ENCODE data around the gene SMARCA4. TPM values are rescaled to one million over a fixed set of nuclear protein-coding genes. Genes with fewer than 3 reads are reported as not detected.

SMARCA4 gene
- total RNA-seq, 1 experiment from 2014 or later = 261 TPM

GRCh38 chr19:10995926-10996600, 35.2 kb downstream of the SMARCA4 start:
- Histone ChIP-seq H3K56ac (ENCODE audit: insufficient read length, low read depth, low read length) (no peak overlapping the region), H3K23ac (ENCODE audit: insufficient read length, low read depth, low read length) (no peak overlapping the region), H3K79me2 (ENCODE audit: insufficient read depth, low read length) (no peaks in the 10 kb centered on the region), H2BK120ac (ENCODE audit: low read depth, low read length, poor library complexity, severe bottlenecking) (no peak overlapping the region), H3K4ac (ENCODE audit: low read depth, low read length) (no peak overlapping the region), H2AFZ (ENCODE audit: low read length) (no peak overlapping the region), H3K18ac (ENCODE audit: insufficient read length, low read depth, low read length) (no peak overlapping the region), H2BK20ac (ENCODE audit: low read depth, low read length, poor library complexity, severe bottlenecking) (no peak overlapping the region), H4K20me1 (ENCODE audit: control insufficient read depth, insufficient read depth, insufficient read length) (no peaks in the 10 kb centered on the region), H3K27ac (ENCODE audit: insufficient read length, low read depth, low read length) (no peak overlapping the region), H3K23me2 (ENCODE audit: insufficient read length, low read depth, low read length, poor library complexity, severe bottlenecking) (no peaks in the 10 kb centered on the region), H2AK5ac (ENCODE audit: insufficient read length, low read length) (no peak overlapping the region), H2BK15ac (ENCODE audit: low read depth, low read length) (no peak overlapping the region), H3K79me1 (ENCODE audit: insufficient read depth, low read depth, low read length, poor library complexity, severe bottlenecking) (no peaks in the 10 kb centered on the region), H3K4me1 (ENCODE audit: insufficient read depth, low read length) (no peaks in the 10 kb centered on the region), H3K9ac (ENCODE audit: extremely low read depth, insufficient read length, low read length) (no peak overlapping the region), H4K91ac (ENCODE audit: insufficient read length, low read depth, low read length) (no peak overlapping the region), H4K8ac (replicated peaks; ENCODE audit: insufficient read length, low read depth, low read length) (no peak overlapping the region), H3T11ph (ENCODE audit: low read length) (no peak overlapping the region), H2BK5ac (ENCODE audit: insufficient read length, low read length) (no peak overlapping the region), H3K14ac (ENCODE audit: insufficient read depth, low read length) (no peak overlapping the region), H3K4me2 (ENCODE audit: insufficient read depth, insufficient read length, low read length) (no peak overlapping the region), H3K9me3 (ENCODE audit: control insufficient read depth, low read depth, low read length) (no peaks in the 10 kb centered on the region), H3K27me3 (ENCODE audit: insufficient read depth, low read length) (no peaks in the 10 kb centered on the region), H2BK12ac (ENCODE audit: insufficient read length, low read depth, low read length) (no peak overlapping the region), H4K5ac (ENCODE audit: insufficient read length, low read depth, low read length) (no peak overlapping the region)
- Mint-ChIP-seq H3K27me3 (ENCODE audit: low read depth) (no peaks in the 10 kb centered on the region), H3K9me3 (no peaks in the 10 kb centered on the region), H3K4me1 (no peaks in the 10 kb centered on the region), H3K27ac (peak overlapping the region in 2 of 3 experiments; percentile 35 to 46; a peak in 2 of 7 replicates), H3K36me3 (ENCODE audit: insufficient read depth in 1 of 3, low read depth in 3 of 3) (peaks cover 48 to 79% (median 65%) of the 10 kb centered on the region in 3 experiments), H3K4me3 (no peak overlapping the region)
- no peak for DNase-seq
- TF ChIP-seq, protein P1, sequence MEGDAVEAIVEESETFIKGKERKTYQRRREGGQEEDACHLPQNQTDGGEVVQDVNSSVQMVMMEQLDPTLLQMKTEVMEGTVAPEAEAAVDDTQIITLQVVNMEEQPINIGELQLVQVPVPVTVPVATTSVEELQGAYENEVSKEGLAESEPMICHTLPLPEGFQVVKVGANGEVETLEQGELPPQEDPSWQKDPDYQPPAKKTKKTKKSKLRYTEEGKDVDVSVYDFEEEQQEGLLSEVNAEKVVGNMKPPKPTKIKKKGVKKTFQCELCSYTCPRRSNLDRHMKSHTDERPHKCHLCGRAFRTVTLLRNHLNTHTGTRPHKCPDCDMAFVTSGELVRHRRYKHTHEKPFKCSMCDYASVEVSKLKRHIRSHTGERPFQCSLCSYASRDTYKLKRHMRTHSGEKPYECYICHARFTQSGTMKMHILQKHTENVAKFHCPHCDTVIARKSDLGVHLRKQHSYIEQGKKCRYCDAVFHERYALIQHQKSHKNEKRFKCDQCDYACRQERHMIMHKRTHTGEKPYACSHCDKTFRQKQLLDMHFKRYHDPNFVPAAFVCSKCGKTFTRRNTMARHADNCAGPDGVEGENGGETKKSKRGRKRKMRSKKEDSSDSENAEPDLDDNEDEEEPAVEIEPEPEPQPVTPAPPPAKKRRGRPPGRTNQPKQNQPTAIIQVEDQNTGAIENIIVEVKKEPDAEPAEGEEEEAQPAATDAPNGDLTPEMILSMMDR (conservative IDR thresholded peaks at IDR 0.05) = no peak
- WGBS (ENCODE audit: extremely low coverage, insufficient read length, low lambda C conversion rate) = no CpG with 5 or more reads among the region's 29 CpGs
